ENCODE measurements around the gene MYOM1.

MYOM1 gene

GRCh38 chr18:3132700-3133099 lies 87.1 kb downstream of the MYOM1 start:
- Histone ChIP-seq H3K4me3 (ENCODE audit: low read length) (no peak overlapping the region), H3K36me3 (replicated peaks; ENCODE audit: low read depth, low read length) (no peaks in the 10 kb centered on the region), H2AFZ (ENCODE audit: low read depth, low read length) (no peak overlapping the region), H3K9ac (ENCODE audit: low read length) (no peak overlapping the region), H3K9me3 (ENCODE audit: insufficient read depth, low read length) (no peaks in the 10 kb centered on the region), H3K79me2 (ENCODE audit: low read length) (no peaks in the 10 kb centered on the region), H4K20me1 (ENCODE audit: insufficient read depth, low read length) (no peaks in the 10 kb centered on the region), H3K27ac (ENCODE audit: low read length) (no peak overlapping the region), H3K27me3 (ENCODE audit: low read depth, low read length) (peaks cover 4% of the 10 kb centered on the region; the same call in 1 of the 2 replicates), H3K4me1 (ENCODE audit: low read length) (peaks cover 4% of the 10 kb centered on the region; the same call in 1 of the 2 replicates), H3K4me2 (ENCODE audit: low read length) (no peak overlapping the region)
- TF ChIP-seq EZH2phosphoT487 (IDR thresholded peaks at IDR 0.05; ENCODE audit: low read depth): no peak
- TF ChIP-seq, protein P1, sequence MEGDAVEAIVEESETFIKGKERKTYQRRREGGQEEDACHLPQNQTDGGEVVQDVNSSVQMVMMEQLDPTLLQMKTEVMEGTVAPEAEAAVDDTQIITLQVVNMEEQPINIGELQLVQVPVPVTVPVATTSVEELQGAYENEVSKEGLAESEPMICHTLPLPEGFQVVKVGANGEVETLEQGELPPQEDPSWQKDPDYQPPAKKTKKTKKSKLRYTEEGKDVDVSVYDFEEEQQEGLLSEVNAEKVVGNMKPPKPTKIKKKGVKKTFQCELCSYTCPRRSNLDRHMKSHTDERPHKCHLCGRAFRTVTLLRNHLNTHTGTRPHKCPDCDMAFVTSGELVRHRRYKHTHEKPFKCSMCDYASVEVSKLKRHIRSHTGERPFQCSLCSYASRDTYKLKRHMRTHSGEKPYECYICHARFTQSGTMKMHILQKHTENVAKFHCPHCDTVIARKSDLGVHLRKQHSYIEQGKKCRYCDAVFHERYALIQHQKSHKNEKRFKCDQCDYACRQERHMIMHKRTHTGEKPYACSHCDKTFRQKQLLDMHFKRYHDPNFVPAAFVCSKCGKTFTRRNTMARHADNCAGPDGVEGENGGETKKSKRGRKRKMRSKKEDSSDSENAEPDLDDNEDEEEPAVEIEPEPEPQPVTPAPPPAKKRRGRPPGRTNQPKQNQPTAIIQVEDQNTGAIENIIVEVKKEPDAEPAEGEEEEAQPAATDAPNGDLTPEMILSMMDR (IDR thresholded peaks at IDR 0.05; ENCODE audit: low read depth, low read length): no peak

GRCh38 chr18:3130344-3130743 lies 89.4 kb downstream of the MYOM1 start:
- H3K79me2 ChIP-seq (ENCODE audit: low read length): no peaks in the 10 kb centered on the region
- H3K4me3 ChIP-seq (ENCODE audit: low read length): no peak overlapping the region
- no peak overlapping the region for H2AFZ ChIP-seq (ENCODE audit: low read depth, low read length)
- peaks cover 4% of the 10 kb centered on the region; the same call in 1 of the 2 replicates for H3K4me1 ChIP-seq (ENCODE audit: low read length)
- H3K27me3 ChIP-seq (ENCODE audit: low read depth, low read length): peaks cover 4% of the 10 kb centered on the region; the same call in 1 of the 2 replicates
- H3K27ac ChIP-seq (ENCODE audit: low read length): no peak overlapping the region
- H3K9ac ChIP-seq (ENCODE audit: low read length): no peak overlapping the region
- no peaks in the 10 kb centered on the region for H3K9me3 ChIP-seq (ENCODE audit: insufficient read depth, low read length)
- no peak overlapping the region for H3K4me2 ChIP-seq (ENCODE audit: low read length)
- no peaks in the 10 kb centered on the region for H4K20me1 ChIP-seq (ENCODE audit: insufficient read depth, low read length)
- no peaks in the 10 kb centered on the region for H3K36me3 ChIP-seq (replicated peaks; ENCODE audit: low read depth, low read length)
- TF ChIP-seq, protein P1 (IDR thresholded peaks at IDR 0.05; ENCODE audit: low read depth, low read length): no peak
- TF ChIP-seq EZH2phosphoT487 (IDR thresholded peaks at IDR 0.05; ENCODE audit: low read depth): no peak

DNA sequence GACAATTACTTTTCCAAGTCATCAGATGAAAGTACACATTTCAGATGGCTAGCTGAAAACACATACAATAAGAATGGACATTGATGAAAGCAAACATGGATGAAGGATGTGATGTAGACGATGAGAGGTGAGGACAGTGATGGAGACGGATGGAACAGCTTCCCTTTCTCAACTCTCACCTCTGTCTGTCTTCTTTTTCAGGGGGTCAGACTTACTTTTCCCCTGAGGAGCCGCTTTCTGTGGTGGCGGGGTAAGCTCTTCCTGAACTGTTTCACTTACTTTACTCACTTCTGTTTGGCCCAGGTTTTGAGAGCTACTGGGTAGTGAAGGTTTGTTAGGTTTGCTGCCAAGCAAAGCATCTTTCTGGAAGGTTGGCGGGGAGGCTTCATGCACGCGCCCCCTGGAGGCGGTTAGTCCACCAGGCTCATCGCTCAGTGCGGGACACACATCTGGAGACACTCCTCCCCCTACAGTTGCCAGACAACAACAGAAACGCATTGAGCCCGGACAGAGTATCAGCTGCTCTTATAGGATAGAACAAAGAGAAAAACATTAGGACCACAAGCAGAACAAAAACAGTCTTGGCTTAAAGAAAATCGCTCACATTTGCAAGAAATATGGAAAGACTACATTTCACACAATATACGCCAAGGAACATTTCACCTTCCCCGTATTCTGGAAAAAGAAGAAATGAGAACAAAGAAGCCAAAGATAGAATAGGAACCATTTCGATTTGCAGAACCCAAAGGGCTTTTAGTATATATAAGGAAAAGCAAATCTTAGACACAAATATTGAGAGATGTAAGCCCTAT lies 90.5 kb downstream of the MYOM1 start:
- no peaks in the 10 kb centered on the region for H3K36me3 ChIP-seq (replicated peaks; ENCODE audit: low read depth, low read length)
- H3K27ac ChIP-seq (ENCODE audit: low read length): no peak overlapping the region
- peak overlapping the region; percentile 62 for H2AFZ ChIP-seq (ENCODE audit: low read depth, low read length)
- H3K9ac ChIP-seq (ENCODE audit: low read length): no peak overlapping the region
- H3K9me3 ChIP-seq (ENCODE audit: insufficient read depth, low read length): no peaks in the 10 kb centered on the region; the same call in 1 of the 2 replicates
- peaks cover 4% of the 10 kb centered on the region; the same call in 1 of the 2 replicates for H3K27me3 ChIP-seq (ENCODE audit: low read depth, low read length)
- TF ChIP-seq, protein P1 (IDR thresholded peaks at IDR 0.05; ENCODE audit: low read depth, low read length): peak; percentile 94
- TF ChIP-seq EZH2phosphoT487 (IDR thresholded peaks at IDR 0.05; ENCODE audit: low read depth): no peak
- H3K4me3 ChIP-seq (ENCODE audit: low read length): peak overlapping the region; percentile 63
- H3K4me1 ChIP-seq (ENCODE audit: low read length): peaks cover 4% of the 10 kb centered on the region; the same call in 1 of the 2 replicates
- no peaks in the 10 kb centered on the region for H4K20me1 ChIP-seq (ENCODE audit: insufficient read depth, low read length)
- H3K4me2 ChIP-seq (ENCODE audit: low read length): peak overlapping the region; percentile 69
- H3K79me2 ChIP-seq (ENCODE audit: low read length): no peaks in the 10 kb centered on the region

DNA sequence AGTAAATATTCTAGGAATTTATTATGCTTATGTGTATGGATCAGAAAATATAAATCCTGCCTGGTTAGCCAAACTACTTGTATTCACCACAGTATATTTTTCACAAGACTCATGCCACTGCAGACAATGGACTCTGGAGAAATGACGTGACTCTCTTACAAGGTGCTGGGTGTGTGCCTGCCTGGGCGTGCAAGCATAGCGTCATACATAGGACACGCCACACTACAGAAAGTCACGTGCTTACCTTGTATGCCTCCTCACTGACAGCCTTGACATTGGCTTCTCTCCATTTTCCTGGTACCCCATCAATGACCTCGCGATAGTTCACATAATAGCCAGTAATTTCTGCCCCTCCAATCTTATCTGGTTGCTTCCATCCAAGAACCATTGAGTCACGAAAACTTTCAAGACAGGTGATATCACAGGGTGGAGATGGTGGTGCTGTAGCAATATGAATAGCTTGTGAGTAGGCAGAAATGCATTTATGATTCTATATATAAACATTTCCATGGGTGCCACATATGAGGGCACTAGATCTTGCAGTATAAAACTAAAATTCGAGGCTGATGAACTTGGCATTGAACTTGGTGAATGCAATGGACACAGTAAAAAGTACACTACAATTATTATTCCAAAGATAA lies 93.2 kb downstream of the MYOM1 start:
- H3K36me3 ChIP-seq (replicated peaks; ENCODE audit: low read depth, low read length): no peaks in the 10 kb centered on the region
- no peak overlapping the region for H2AFZ ChIP-seq (ENCODE audit: low read depth, low read length)
- H3K27me3 ChIP-seq (ENCODE audit: low read depth, low read length): peaks cover 4% of the 10 kb centered on the region; the same call in 1 of the 2 replicates
- H3K9ac ChIP-seq (ENCODE audit: low read length): no peak overlapping the region
- no peak overlapping the region for H3K4me2 ChIP-seq (ENCODE audit: low read length)
- peaks cover 4% of the 10 kb centered on the region; the same call in 1 of the 2 replicates for H3K4me1 ChIP-seq (ENCODE audit: low read length)
- H3K79me2 ChIP-seq (ENCODE audit: low read length): no peaks in the 10 kb centered on the region
- H3K4me3 ChIP-seq (ENCODE audit: low read length): no peak overlapping the region
- H4K20me1 ChIP-seq (ENCODE audit: insufficient read depth, low read length): no peaks in the 10 kb centered on the region
- H3K9me3 ChIP-seq (ENCODE audit: insufficient read depth, low read length): no peaks in the 10 kb centered on the region; the same call in 1 of the 2 replicates
- H3K27ac ChIP-seq (ENCODE audit: low read length): no peak overlapping the region
- no peak for TF ChIP-seq EZH2phosphoT487 (IDR thresholded peaks at IDR 0.05; ENCODE audit: low read depth)
- TF ChIP-seq, protein P1 (IDR thresholded peaks at IDR 0.05; ENCODE audit: low read depth, low read length): no peak

All from OCI-LY3 (cell line).